OCI-LY7 (cell line): ENCODE results near the gene FRMD3. TPM values are rescaled to one million over a fixed set of nuclear protein-coding genes. Genes with fewer than 3 reads are reported as not detected.

Experiments
- BruUV-seq: library from RNA; stranded (reverse); fragments of 400-500 nt; replicated peaks from 2 replicates; lab custom pipeline; 2021; lab: Mats Ljungman, UMichigan
- CTCF ChIA-PET: fragments of 300-600 bp; sonication (Branson Sonifier 250); formaldehyde crosslinking; loops from one replicate; lab custom pipeline; 2022; ENCODE audit warnings: antibody characterized with exemption; ENCODE audit not compliant: unreplicated experiment; lab: Charles Lee
- POLR2A ChIA-PET: fragments of 300-600 bp; sonication (Branson Sonifier 250); formaldehyde crosslinking; loops from one replicate; lab custom pipeline; 2022; ENCODE audit warnings: antibody characterized with exemption; lab: Charles Lee
- DNase-seq: peaks from one replicate; pipeline ENCODE4 v3.0.0-alpha.2; 2015; ENCODE audit warnings: low spot score
- H2AFZ ChIP-seq: fragments of 200-600 bp; sonication (generic), shearing (Covaris generic); 2 replicates; pipeline ENCODE4 v1.6.1; 2014; ENCODE audit warnings: mild to moderate bottlenecking, antibody characterized with exemption, low read length, moderate library complexity
- H3K27ac ChIP-seq: fragments of 200-600 bp; sonication (generic); 2 replicates; pipeline ENCODE4 v1.5.1; 2014; ENCODE audit warnings: mixed run types, low read depth, mild to moderate bottlenecking, moderate library complexity, low read length, inconsistent platforms; ENCODE audit not compliant: poor library complexity, severe bottlenecking
- H3K36me3 ChIP-seq: fragments of 200-600 bp; sonication (generic); 2 replicates; pipeline ENCODE4 v1.6.1; 2014; ENCODE audit warnings: mild to moderate bottlenecking, antibody characterized with exemption, low read length, moderate library complexity, mixed read lengths; ENCODE audit not compliant: insufficient read depth
- H3K4me1 ChIP-seq: fragments of 200-600 bp; sonication (generic); 2 replicates; pipeline ENCODE4 v1.5.1; 2014; ENCODE audit warnings: mild to moderate bottlenecking, low read length; ENCODE audit not compliant: insufficient read depth, poor library complexity, severe bottlenecking
- H3K4me2 ChIP-seq: fragments of 200-600 bp; sonication (generic); 2 replicates; pipeline ENCODE4 v1.6.1; 2014; ENCODE audit warnings: mild to moderate bottlenecking, low read length
- H3K4me3 ChIP-seq: fragments of 200-600 bp; sonication (generic); 2 replicates; pipeline ENCODE4 v1.5.1; 2014; ENCODE audit warnings: mild to moderate bottlenecking, low read depth, low read length; ENCODE audit not compliant: poor library complexity, severe bottlenecking
- H3K79me2 ChIP-seq: fragments of 200-600 bp; sonication (generic); 2 replicates; pipeline ENCODE4 v1.6.1; 2016; ENCODE audit warnings: low read depth, mild to moderate bottlenecking, low read length, moderate library complexity, mixed read lengths; ENCODE audit not compliant: insufficient read depth
- H3K9me2 ChIP-seq: fragments of 200-600 bp; sonication (generic); 2 replicates; pipeline ENCODE4 v1.6.1; 2016; ENCODE audit warnings: mild to moderate bottlenecking, low read length, mixed read lengths; ENCODE audit not compliant: insufficient read depth
- H3K9me3 ChIP-seq: fragments of 200-600 bp; sonication (generic); 2 replicates; pipeline ENCODE4 v1.6.1; 2014; ENCODE audit warnings: mild to moderate bottlenecking, mixed run types, low read length, mixed read lengths
- H4K20me1 ChIP-seq: fragments of 200-600 bp; sonication (generic); 2 replicates; pipeline ENCODE4 v1.6.1; 2014; ENCODE audit warnings: mild to moderate bottlenecking, antibody characterized with exemption, low read length, moderate library complexity, mixed read lengths; ENCODE audit not compliant: insufficient read depth
- CTCF ChIP-seq: fragments of 200-600 bp; sonication (generic); conservative IDR thresholded peaks from 2 replicates; pipeline ENCODE4 v1.5.1; 2014; ENCODE audit warnings: mild to moderate bottlenecking, antibody characterized with exemption, low read length, moderate library complexity, mixed read lengths
- EZH2phosphoT487 ChIP-seq: fragments of 200-600 bp; sonication (generic); IDR thresholded peaks from 2 replicates; pipeline ENCODE4 v1.6.1; 2018; ENCODE audit warnings: low read depth, borderline replicate concordance, mild to moderate bottlenecking, mixed run types, antibody characterized with exemption, low read length, moderate library complexity, mixed read lengths
- intact Hi-C: fragments of 100-400 bp; cut with micrococcal nuclease; formaldehyde crosslinking; loops from one replicate; pipeline ENCODE4 v1.10.0; 2022; ENCODE audit not compliant: unreplicated experiment
- total RNA-seq, 2 experiments: library from RNA; depleted of rRNA in 1 of 2; stranded (reverse); fragments of >200 nt in 1 of 2; shearing (Covaris generic) in 1 of 2; gene quantifications; 2 replicates each; pipeline ENCODE4 v1.2.3, GENCODE V29; 2014 to 2022

FRMD3 gene
- total RNA-seq, 2 experiments from 2014 or later = 0.48 to 1.4 TPM

- H3K4me2 ChIP-seq = no peak overlapping the region
- no TSS peak for BruUV-seq
- intact Hi-C loops = no loop called here
- ChIA-PET CTCF (no interaction called here), POLR2A (interaction anchor here (0.9 kb wide), 1 partner anchor 62 kb away, joined by 3 read pairs; no protein-coding TSS in a partner anchor)
- TF ChIP-seq CTCF = no peak
- no peak for TF ChIP-seq EZH2phosphoT487
- no peaks in the 10 kb centered on the region for H3K9me2 ChIP-seq
- no peak overlapping the region for H2AFZ ChIP-seq
- no peaks in the 10 kb centered on the region for H3K36me3 ChIP-seq
- DNase-seq = no peak
- H3K4me3 ChIP-seq = no peak overlapping the region
- no peak overlapping the region for H3K27ac ChIP-seq
- H3K9me3 ChIP-seq = no peaks in the 10 kb centered on the region
- no peaks in the 10 kb centered on the region for H3K4me1 ChIP-seq
- H4K20me1 ChIP-seq = no peaks in the 10 kb centered on the region
- H3K79me2 ChIP-seq = no peaks in the 10 kb centered on the region
Measured at GRCh38 chr9:83403527-83404238, 134.5 kb downstream of the FRMD3 start.

- no peak overlapping the region for H3K4me3 ChIP-seq
- POLR2A ChIA-PET = no interaction called here
- no peaks in the 10 kb centered on the region for H4K20me1 ChIP-seq
- CTCF ChIA-PET = no interaction called here
- DNase-seq = no peak
- H2AFZ ChIP-seq = no peak overlapping the region
- no peaks in the 10 kb centered on the region for H3K36me3 ChIP-seq
- no peaks in the 10 kb centered on the region for H3K4me1 ChIP-seq
- H3K9me2 ChIP-seq = no peaks in the 10 kb centered on the region
- no peak overlapping the region for H3K4me2 ChIP-seq
- no peaks in the 10 kb centered on the region for H3K79me2 ChIP-seq
- intact Hi-C loops = no loop called here
- H3K27ac ChIP-seq = no peak overlapping the region
- H3K9me3 ChIP-seq = no peaks in the 10 kb centered on the region
- no TSS peak for BruUV-seq
- TF ChIP-seq EZH2phosphoT487 = no peak
- TF ChIP-seq CTCF = no peak
Measured at GRCh38 chr9:83401328-83401900, 136.8 kb downstream of the FRMD3 start.

GRCh38 chr9:83396813-83397212 is 141.4 kb downstream of the FRMD3 start:
- Histone ChIP-seq H3K79me2 (no peaks in the 10 kb centered on the region), H2AFZ (no peak overlapping the region), H3K36me3 (no peaks in the 10 kb centered on the region), H4K20me1 (no peaks in the 10 kb centered on the region), H3K9me3 (no peaks in the 10 kb centered on the region), H3K4me1 (no peaks in the 10 kb centered on the region), H3K4me2 (no peak overlapping the region), H3K9me2 (no peaks in the 10 kb centered on the region), H3K27ac (no peak overlapping the region), H3K4me3 (no peak overlapping the region)
- no TSS peak for BruUV-seq
- ChIA-PET CTCF (no interaction called here), POLR2A (no interaction called here)
- no peak for DNase-seq
- TF ChIP-seq EZH2phosphoT487 = no peak
- TF ChIP-seq CTCF = no peak
- intact Hi-C loops = no loop called here
